GM12878 (cell line): Measurements from ENCODE around the gene WDR74. TPM values are rescaled to one million over a fixed set of nuclear protein-coding genes. Genes with fewer than 3 reads are reported as not detected.

Experiments
- ATAC-seq: fragments of 200-7000 bp; cut with Tn5 transposase; 3 replicates; pipeline ENCODE4 v1.9.1; 2020; ENCODE audit warnings: mild to moderate bottlenecking, moderate library complexity
- BruUV-seq: library from RNA; stranded (reverse); fragments of 400-500 nt; replicated peaks from 2 replicates; lab custom pipeline; 2021; lab: Mats Ljungman, UMichigan
- CTCF ChIA-PET: fragments of 300-600 bp; sonication (Branson Sonifier 250); formaldehyde crosslinking; extraction: SDS; loops from one replicate; lab custom pipeline; 2021; ENCODE audit warnings: inconsistent platforms; lab: Yijun Ruan, JAX
- POLR2A ChIA-PET: fragments of 350-600 bp; formaldehyde crosslinking; extraction: SDS; loops from one replicate; lab custom pipeline; 2021; ENCODE audit warnings: inconsistent platforms; lab: Charles Lee
- RAD21 ChIA-PET: fragments of 300-600 bp; sonication (Branson Sonifier 250); formaldehyde crosslinking; loops from one replicate; lab custom pipeline; 2023; ENCODE audit warnings: antibody characterized with exemption; ENCODE audit not compliant: unreplicated experiment; lab: Charles Lee
- SMC1A ChIA-PET: fragments of 300-600 bp; sonication (Branson Sonifier 250); formaldehyde crosslinking; loops from one replicate; lab custom pipeline; 2023; ENCODE audit not compliant: unreplicated experiment, uncharacterized antibody; lab: Charles Lee
- DNase-seq: peaks from one replicate; pipeline ENCODE4 v3.0.0-alpha.2; 2011; ENCODE audit warnings: low read depth, low spot score
- FAIRE-seq: peaks from 3 replicates; lab custom pipeline; 2011; peaks lifted over from hg19 to GRCh38; lab: Jason Lieb, UNC
- H2AFZ ChIP-seq: 2 replicates; pipeline ENCODE4 v1.6.0; 2011; ENCODE audit warnings: low read depth, low read length, control low read depth; ENCODE audit not compliant: control insufficient read depth
- H3K27ac ChIP-seq: 2 replicates; pipeline ENCODE4 v1.5.1; 2011; ENCODE audit warnings: control low read depth; ENCODE audit not compliant: control insufficient read depth, insufficient read depth
- H3K27me3 ChIP-seq, 2 experiments: replicated peaks in 1 of 2; 2 replicates each; pipeline versions ENCODE4 v1.6.0 to v1.6.1; 2011; ENCODE audit warnings: low read length in 1 of 2; ENCODE audit not compliant: control insufficient read depth in 2 of 2, insufficient read depth in 2 of 2
- H3K36me3 ChIP-seq, 2 experiments: 2 replicates each; pipeline ENCODE4 v1.5.1; 2011; ENCODE audit warnings: low read length in 1 of 2; ENCODE audit not compliant: control insufficient read depth in 2 of 2, insufficient read depth in 2 of 2
- H3K4me1 ChIP-seq: 2 replicates; pipeline ENCODE4 v1.6.1; 2011; ENCODE audit warnings: mild to moderate bottlenecking, low read length, moderate library complexity, mixed read lengths; ENCODE audit not compliant: control insufficient read depth, insufficient read depth
- H3K4me2 ChIP-seq: 2 replicates; pipeline ENCODE4 v1.6.0; 2011; ENCODE audit warnings: control low read depth; ENCODE audit not compliant: control insufficient read depth, insufficient read depth
- H3K4me3 ChIP-seq: fragments of 200-600 bp; sonication (generic); 2 replicates; pipeline ENCODE4 v1.5.1; 2016
- H3K79me2 ChIP-seq: 2 replicates; pipeline ENCODE4 v1.6.0; 2011; ENCODE audit warnings: low read length; ENCODE audit not compliant: control insufficient read depth, insufficient read depth
- H3K9ac ChIP-seq: 2 replicates; pipeline ENCODE4 v1.8.0; 2011; ENCODE audit warnings: low read length, control low read depth, mixed read lengths; ENCODE audit not compliant: control insufficient read depth, insufficient read depth
- H3K9me3 ChIP-seq: replicated peaks from 3 replicates; pipeline ENCODE4 v1.5.1; 2011; ENCODE audit warnings: mild to moderate bottlenecking, low read length; ENCODE audit not compliant: control insufficient read depth, insufficient read depth
- H4K20me1 ChIP-seq: 2 replicates; pipeline ENCODE4 v1.6.0; 2011; ENCODE audit not compliant: control insufficient read depth, insufficient read depth
- ATF2 ChIP-seq: IDR thresholded peaks from 2 replicates; pipeline ENCODE4 v1.6.1; 2012; ENCODE audit warnings: low read length, inconsistent platforms
- BACH1 ChIP-seq: fragments of 450-650 bp; IDR thresholded peaks from 2 replicates; pipeline ENCODE4 v1.6.1; 2017; ENCODE audit warnings: mild to moderate bottlenecking, borderline replicate concordance
- CHD1 ChIP-seq: IDR thresholded peaks from 2 replicates; pipeline ENCODE4 v1.6.1; 2012; ENCODE audit warnings: low read depth, low read length, improper control_type of control experiment
- HDAC6 ChIP-seq: fragments of 200-600 bp; sonication (generic); IDR thresholded peaks from one replicate; pipeline ENCODE4 v1.8.0; 2017; ENCODE audit warnings: antibody characterized with exemption; ENCODE audit not compliant: unreplicated experiment
- MEF2B ChIP-seq: fragments of 450-650 bp; IDR thresholded peaks from 2 replicates; pipeline ENCODE4 v1.6.1; 2018; ENCODE audit warnings: mild to moderate bottlenecking, moderate library complexity; ENCODE audit not compliant: partially characterized antibody, poor library complexity, severe bottlenecking
- NR2C1 ChIP-seq: fragments of 450-650 bp; IDR thresholded peaks from 2 replicates; pipeline ENCODE4 v1.6.1; 2017; ENCODE audit warnings: antibody characterized with exemption, mild to moderate bottlenecking, moderate library complexity
- NR2C2 ChIP-seq: IDR thresholded peaks from 2 replicates; pipeline ENCODE4 v1.6.1; 2011; ENCODE audit warnings: borderline replicate concordance, low read depth; ENCODE audit not compliant: control insufficient read depth, insufficient read length
- NR2F1 ChIP-seq: fragments of 450-650 bp; conservative IDR thresholded peaks from 2 replicates; pipeline ENCODE4 v1.6.1; 2017; ENCODE audit warnings: mild to moderate bottlenecking
- POU2F2 ChIP-seq: IDR thresholded peaks from 3 replicates; pipeline ENCODE4 v1.6.1; 2011; ENCODE audit warnings: low read depth, mild to moderate bottlenecking, low read length, borderline replicate concordance
- RELA ChIP-seq: fragments of 450-650 bp; IDR thresholded peaks from 2 replicates; pipeline ENCODE4 v1.8.0; 2014; ENCODE audit warnings: borderline replicate concordance; ENCODE audit not compliant: partially characterized antibody
- SMARCA5 ChIP-seq: fragments of 450-650 bp; IDR thresholded peaks from 2 replicates; pipeline ENCODE4 v1.6.1; 2017; ENCODE audit warnings: mild to moderate bottlenecking
- TBL1XR1 ChIP-seq: IDR thresholded peaks from 2 replicates; pipeline ENCODE4 v1.6.1; 2012; ENCODE audit warnings: low read depth, low read length, improper control_type of control experiment
- ZBTB11 ChIP-seq: fragments of 450-650 bp; formaldehyde crosslinking; IDR thresholded peaks from 2 replicates; pipeline ENCODE4 v1.5.0; 2022; ENCODE audit warnings: mild to moderate bottlenecking, missing genetic modification characterization
- ZSCAN29 ChIP-seq: fragments of 450-650 bp; IDR thresholded peaks from 2 replicates; pipeline ENCODE4 v1.6.1; 2017; ENCODE audit warnings: mild to moderate bottlenecking, moderate library complexity
- WGBS: methylation state at CpG from one replicate; pipeline ENCODE4 v1.1.6; 2016; ENCODE audit warnings: low lambda C conversion rate; ENCODE audit not compliant: insufficient replicate concordance, insufficient coverage; ENCODE audit errors: missing lambda C conversion rate; 5-methylcytosine and 5-hydroxymethylcytosine counted together
- in situ Hi-C: fragments of 300-500 bp; cut with MboI; formaldehyde crosslinking; loops from 9 replicates; pipeline ENCODE4 v1.14.3; 2018; ENCODE audit warnings: mixed read lengths
- intact Hi-C: fragments of 100-400 bp; cut with micrococcal nuclease; formaldehyde crosslinking; loops from one replicate; pipeline ENCODE4 v1.14.2; 2022; ENCODE audit not compliant: unreplicated experiment
- polyA plus RNA-seq, 11 experiments: library from polyadenylated mRNA; depleted of rRNA in 4 of 11; unstranded in 6 of 11; stranded (reverse) in 5 of 11; fragments of >200 nt; fragmentation: Nextera tagmentation in 4 of 11; fragmentation: Illumina TruSeq in 1 of 11; extraction: Ambion mirVana in 4 of 11; extraction: Trizol in 1 of 11; gene quantifications; 1 replicate in 1 of 11; 2 replicates in 10 of 11; pipeline versions ENCODE4 v1.2.1 to v1.2.3, GENCODE V29; 2011 to 2016; ENCODE audit warnings: inconsistent platforms in 2 of 11, missing spikeins in 2 of 11, low read depth in 1 of 11
- total RNA-seq, 4 experiments: library from RNA; depleted of rRNA in 3 of 4; stranded (reverse); fragments of >200 nt in 3 of 4; fragmentation: Illumina TruSeq in 1 of 4; extraction: Trizol in 1 of 4; gene quantifications; 2 replicates each; pipeline versions ENCODE4 v1.2.1 to v1.2.3, GENCODE V29; 2013 to 2021

Gene WDR74
- total and polyA plus RNA-seq, 10 of the 15 experiments (the other 5 are each of a cell fraction or from before 2014, with no cell fraction given), result 18.2 to 103 (median 60.7) TPM

GRCh38 chr11:62831520-62832335 lies 7.7 kb downstream of the WDR74 start, which contains the start of gene STX5 (continued):
- no peak for TF ChIP-seq ZBTB11 (CRISPR knock-in tag)
- TF ChIP-seq, all 136 proteins: peak for 64

- intact Hi-C loops (loop anchor here (10.0 kb wide), 1 partner anchor 236 kb away; the partner anchor contains the start of gene TUT1), in situ Hi-C loops (no loop called here)
- no peaks in the 10 kb centered on the region for H3K27me3 ChIP-seq
- ChIA-PET CTCF (interaction anchor here (0.9 to 3.3 kb wide), 4 partner anchors 13 to 45 kb away, joined by 3 to 31 read pairs (median 6); partner anchors contain the start of gene TMEM179B), SMC1A (interaction anchor here (0.9 to 1.9 kb wide), 6 partner anchors 10 to 78 kb away, joined by 3 to 7 read pairs (median 4); no protein-coding TSS in a partner anchor), POLR2A (interaction anchor here (0.5 to 2.9 kb wide), 16 partner anchors 10 to 166 kb away, joined by 3 to 50 read pairs (median 8); partner anchors contain the start of genes C11orf98, CSKMT, HNRNPUL2 and NXF1), RAD21 (interaction anchor here (1.3 to 2.1 kb wide), 5 partner anchors 10 to 77 kb away, joined by 3 to 12 read pairs (median 6); partner anchors contain the start of genes NXF1 and ZBTB3)
- BruUV-seq, result no TSS peak
- peaks cover 21 to 23% of the 10 kb centered on the region in 2 experiments for H3K36me3 ChIP-seq
- H3K79me2 ChIP-seq, result peaks cover 28% of the 10 kb centered on the region
- DNase-seq (no peak), FAIRE-seq (no peak), ATAC-seq (peak; percentile 19)
- peak overlapping the region; percentile 86 for H3K4me2 ChIP-seq
- peak overlapping the region; percentile 53 for H3K9ac ChIP-seq
- H3K4me1 ChIP-seq, result peaks cover 8% of the 10 kb centered on the region
- peak overlapping the region; percentile 99 for H3K4me3 ChIP-seq
- peak overlapping the region; percentile 84 for H3K27ac ChIP-seq
- peak overlapping the region; percentile 1; the same call in 1 of the 2 replicates for H2AFZ ChIP-seq
- no peaks in the 10 kb centered on the region for H3K9me3 ChIP-seq
- no peaks in the 10 kb centered on the region for H4K20me1 ChIP-seq
- WGBS, result 2% methylated on average over 31 of the region's 33 CpGs
- no peak for TF ChIP-seq SMARCA5
- TF ChIP-seq HDAC6, result no peak
- no peak for TF ChIP-seq POU2F2
- no peak for TF ChIP-seq ATF2
- TF ChIP-seq ZSCAN29, result peak; percentile 92
- no peak for TF ChIP-seq NR2C1
- TF ChIP-seq NR2C2, result no peak
- peak; percentile 23 for TF ChIP-seq MEF2B
- TF ChIP-seq TBL1XR1, result no peak
- no peak for TF ChIP-seq RELA
- 0 out of 2 replicates have a peak, but pooled peaks have one; percentile 43 for TF ChIP-seq CHD1
- 0 out of 2 replicates have a peak, but pooled peaks have one; percentile 12 for TF ChIP-seq BACH1
- no peak for TF ChIP-seq NR2F1
Measured at GRCh38 chr11:62830904-62831519, 8.4 kb downstream of the WDR74 start.
